ENCODE data around the gene AUH.

AUH gene

DNA sequence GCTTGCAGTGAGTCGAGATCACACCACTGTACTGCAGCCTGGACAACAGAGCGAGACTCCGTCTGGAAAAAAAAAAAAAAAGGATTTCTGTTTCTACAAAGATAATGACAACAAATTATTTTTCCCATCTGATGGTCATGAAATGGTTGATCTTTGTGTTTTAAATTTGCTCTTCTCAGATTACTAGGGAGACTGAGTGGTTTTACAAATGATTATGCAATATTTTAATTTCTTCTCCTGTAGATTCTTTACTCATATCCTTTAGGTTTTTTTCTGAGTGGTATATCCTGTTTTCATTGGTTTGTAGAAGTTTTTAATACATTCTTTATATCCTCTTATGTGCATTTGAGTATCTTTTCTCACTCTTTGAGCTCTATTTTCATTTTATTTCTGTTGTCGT is 20.6 kb upstream of the AUH start:
- TF ChIP-seq EGR1 (IDR thresholded peaks at IDR 0.05), result no peak
- no peak for TF ChIP-seq RAD21 (IDR thresholded peaks at IDR 0.05; ENCODE audit: low read depth)
- no peak for TF ChIP-seq CEBPB (IDR thresholded peaks at IDR 0.05)
- TF ChIP-seq FOXM1 (IDR thresholded peaks at IDR 0.05; ENCODE audit: borderline replicate concordance, low read depth), result no peak
- no peak for TF ChIP-seq NFIC (IDR thresholded peaks at IDR 0.05)
- no peak for TF ChIP-seq CREB1 (IDR thresholded peaks at IDR 0.05; ENCODE audit: low read depth)
- TF ChIP-seq, protein P1, sequence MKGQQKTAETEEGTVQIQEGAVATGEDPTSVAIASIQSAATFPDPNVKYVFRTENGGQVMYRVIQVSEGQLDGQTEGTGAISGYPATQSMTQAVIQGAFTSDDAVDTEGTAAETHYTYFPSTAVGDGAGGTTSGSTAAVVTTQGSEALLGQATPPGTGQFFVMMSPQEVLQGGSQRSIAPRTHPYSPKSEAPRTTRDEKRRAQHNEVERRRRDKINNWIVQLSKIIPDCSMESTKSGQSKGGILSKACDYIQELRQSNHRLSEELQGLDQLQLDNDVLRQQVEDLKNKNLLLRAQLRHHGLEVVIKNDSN (IDR thresholded peaks at IDR 0.05), result no peak

DNA sequence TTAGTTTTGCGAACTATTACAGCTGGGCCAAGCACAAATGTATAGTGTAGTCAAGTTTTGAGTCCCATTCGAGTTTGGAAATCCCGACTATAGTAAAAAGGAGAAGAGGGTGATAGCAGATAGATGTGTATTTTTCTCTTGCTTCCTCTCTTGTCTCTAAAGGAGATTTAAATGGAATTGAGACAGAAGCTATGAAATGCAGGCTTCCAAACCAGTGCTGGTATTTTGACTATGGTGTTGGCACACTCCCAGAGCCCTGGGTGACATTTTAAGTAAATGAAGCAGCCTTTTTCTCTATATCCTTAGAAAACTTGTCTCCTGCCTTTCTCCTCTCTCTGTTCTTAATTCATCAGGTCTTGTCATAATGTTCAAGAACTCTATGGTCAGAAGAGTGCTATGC is 17.7 kb upstream of the AUH start:
- TF ChIP-seq TAF1 (IDR thresholded peaks at IDR 0.05; ENCODE audit: low read depth) (no peak), TCF12 (IDR thresholded peaks at IDR 0.05; ENCODE audit: low read depth) (no peak), FOXM1 (IDR thresholded peaks at IDR 0.05; ENCODE audit: borderline replicate concordance, low read depth) (no peak), NFIC (IDR thresholded peaks at IDR 0.05) (no peak), TEAD4 (IDR thresholded peaks at IDR 0.05) (no peak), CREB1 (IDR thresholded peaks at IDR 0.05; ENCODE audit: low read depth) (no peak), YY1 (IDR thresholded peaks at IDR 0.05; ENCODE audit: low read depth) (no peak), ZBTB7A (IDR thresholded peaks at IDR 0.05; ENCODE audit: low read depth) (no peak), EP300 (IDR thresholded peaks at IDR 0.05; ENCODE audit: borderline replicate concordance) (no peak), EGR1 (IDR thresholded peaks at IDR 0.05) (no peak), RAD21 (IDR thresholded peaks at IDR 0.05; ENCODE audit: low read depth) (no peak), CEBPB (IDR thresholded peaks at IDR 0.05) (no peak)
- TF ChIP-seq, protein P2, sequence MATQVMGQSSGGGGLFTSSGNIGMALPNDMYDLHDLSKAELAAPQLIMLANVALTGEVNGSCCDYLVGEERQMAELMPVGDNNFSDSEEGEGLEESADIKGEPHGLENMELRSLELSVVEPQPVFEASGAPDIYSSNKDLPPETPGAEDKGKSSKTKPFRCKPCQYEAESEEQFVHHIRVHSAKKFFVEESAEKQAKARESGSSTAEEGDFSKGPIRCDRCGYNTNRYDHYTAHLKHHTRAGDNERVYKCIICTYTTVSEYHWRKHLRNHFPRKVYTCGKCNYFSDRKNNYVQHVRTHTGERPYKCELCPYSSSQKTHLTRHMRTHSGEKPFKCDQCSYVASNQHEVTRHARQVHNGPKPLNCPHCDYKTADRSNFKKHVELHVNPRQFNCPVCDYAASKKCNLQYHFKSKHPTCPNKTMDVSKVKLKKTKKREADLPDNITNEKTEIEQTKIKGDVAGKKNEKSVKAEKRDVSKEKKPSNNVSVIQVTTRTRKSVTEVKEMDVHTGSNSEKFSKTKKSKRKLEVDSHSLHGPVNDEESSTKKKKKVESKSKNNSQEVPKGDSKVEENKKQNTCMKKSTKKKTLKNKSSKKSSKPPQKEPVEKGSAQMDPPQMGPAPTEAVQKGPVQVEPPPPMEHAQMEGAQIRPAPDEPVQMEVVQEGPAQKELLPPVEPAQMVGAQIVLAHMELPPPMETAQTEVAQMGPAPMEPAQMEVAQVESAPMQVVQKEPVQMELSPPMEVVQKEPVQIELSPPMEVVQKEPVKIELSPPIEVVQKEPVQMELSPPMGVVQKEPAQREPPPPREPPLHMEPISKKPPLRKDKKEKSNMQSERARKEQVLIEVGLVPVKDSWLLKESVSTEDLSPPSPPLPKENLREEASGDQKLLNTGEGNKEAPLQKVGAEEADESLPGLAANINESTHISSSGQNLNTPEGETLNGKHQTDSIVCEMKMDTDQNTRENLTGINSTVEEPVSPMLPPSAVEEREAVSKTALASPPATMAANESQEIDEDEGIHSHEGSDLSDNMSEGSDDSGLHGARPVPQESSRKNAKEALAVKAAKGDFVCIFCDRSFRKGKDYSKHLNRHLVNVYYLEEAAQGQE (IDR thresholded peaks at IDR 0.05; ENCODE audit: low read depth), result no peak
- TF ChIP-seq, protein P1 (IDR thresholded peaks at IDR 0.05), result no peak
- TF ChIP-seq, protein P3, sequence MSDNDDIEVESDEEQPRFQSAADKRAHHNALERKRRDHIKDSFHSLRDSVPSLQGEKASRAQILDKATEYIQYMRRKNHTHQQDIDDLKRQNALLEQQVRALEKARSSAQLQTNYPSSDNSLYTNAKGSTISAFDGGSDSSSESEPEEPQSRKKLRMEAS (IDR thresholded peaks at IDR 0.05), result no peak

DNA sequence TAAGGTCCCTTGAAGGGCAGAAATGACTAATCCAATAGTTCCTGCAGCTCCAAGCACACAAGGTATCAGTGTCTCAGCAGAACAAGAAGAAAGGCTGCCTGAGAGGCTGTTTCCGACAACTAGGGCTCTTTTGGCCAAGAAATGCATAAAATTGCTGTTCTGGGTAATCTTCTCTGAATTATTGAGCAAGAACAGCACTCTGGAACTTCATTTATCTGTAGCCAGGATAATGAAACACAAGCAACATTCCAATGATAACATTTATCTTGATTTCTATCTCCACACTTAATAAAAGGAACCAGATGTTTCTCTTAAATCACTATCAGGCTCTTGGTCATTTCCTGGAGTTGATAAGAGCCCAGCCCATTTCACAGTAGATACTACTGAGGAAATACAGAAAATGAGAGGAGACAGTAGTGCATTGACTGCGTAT is 17.0 kb upstream of the AUH start:
- TF ChIP-seq EGR1 (IDR thresholded peaks at IDR 0.05) (no peak), NFIC (IDR thresholded peaks at IDR 0.05) (no peak), RAD21 (IDR thresholded peaks at IDR 0.05; ENCODE audit: low read depth) (no peak), TAF1 (IDR thresholded peaks at IDR 0.05; ENCODE audit: low read depth) (no peak), CEBPB (IDR thresholded peaks at IDR 0.05) (no peak), EP300 (IDR thresholded peaks at IDR 0.05; ENCODE audit: borderline replicate concordance) (no peak), YY1 (IDR thresholded peaks at IDR 0.05; ENCODE audit: low read depth) (no peak), CREB1 (IDR thresholded peaks at IDR 0.05; ENCODE audit: low read depth) (no peak)
- TF ChIP-seq, protein P2 (IDR thresholded peaks at IDR 0.05; ENCODE audit: low read depth), result no peak
- TF ChIP-seq, protein P3 (IDR thresholded peaks at IDR 0.05), result no peak
- TF ChIP-seq, protein P1 (IDR thresholded peaks at IDR 0.05), result no peak

DNA sequence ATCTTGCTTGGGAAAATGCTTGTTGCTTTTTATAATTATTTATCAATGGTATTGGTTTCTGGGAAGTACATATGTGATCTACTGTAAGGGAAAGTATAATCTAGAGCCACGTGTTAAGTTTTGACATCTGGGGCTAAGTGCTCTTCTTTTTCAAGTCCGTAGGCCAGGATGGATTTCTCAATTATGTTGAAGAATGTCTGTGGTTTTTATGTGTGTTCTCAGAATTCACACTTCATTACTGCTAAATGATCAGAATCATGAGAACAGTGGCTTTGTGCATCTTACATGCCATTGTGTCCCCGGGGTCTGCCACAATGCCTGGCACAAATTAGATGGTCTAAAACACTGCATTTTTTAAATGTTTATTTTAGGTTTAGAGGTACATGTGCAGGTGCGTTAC is 14.5 kb upstream of the AUH start:
- TF ChIP-seq, protein P2 (IDR thresholded peaks at IDR 0.05; ENCODE audit: low read depth), result no peak
- TF ChIP-seq, protein P3 (IDR thresholded peaks at IDR 0.05), result no peak
- TF ChIP-seq RAD21 (IDR thresholded peaks at IDR 0.05; ENCODE audit: low read depth) (no peak), CEBPB (IDR thresholded peaks at IDR 0.05) (no peak), EGR1 (IDR thresholded peaks at IDR 0.05) (no peak)

All from Ishikawa (cell line).